ENCODE results near the gene PHETA2. TPM values are rescaled to one million over a fixed set of nuclear protein-coding genes. Genes with fewer than 3 reads are reported as not detected.

Gene PHETA2
- total and polyA plus RNA-seq, 2 of the 13 experiments (the other 11 are each of a cell fraction or from before 2014, with no cell fraction given): 0.07 TPM; not detected in 1

DNA sequence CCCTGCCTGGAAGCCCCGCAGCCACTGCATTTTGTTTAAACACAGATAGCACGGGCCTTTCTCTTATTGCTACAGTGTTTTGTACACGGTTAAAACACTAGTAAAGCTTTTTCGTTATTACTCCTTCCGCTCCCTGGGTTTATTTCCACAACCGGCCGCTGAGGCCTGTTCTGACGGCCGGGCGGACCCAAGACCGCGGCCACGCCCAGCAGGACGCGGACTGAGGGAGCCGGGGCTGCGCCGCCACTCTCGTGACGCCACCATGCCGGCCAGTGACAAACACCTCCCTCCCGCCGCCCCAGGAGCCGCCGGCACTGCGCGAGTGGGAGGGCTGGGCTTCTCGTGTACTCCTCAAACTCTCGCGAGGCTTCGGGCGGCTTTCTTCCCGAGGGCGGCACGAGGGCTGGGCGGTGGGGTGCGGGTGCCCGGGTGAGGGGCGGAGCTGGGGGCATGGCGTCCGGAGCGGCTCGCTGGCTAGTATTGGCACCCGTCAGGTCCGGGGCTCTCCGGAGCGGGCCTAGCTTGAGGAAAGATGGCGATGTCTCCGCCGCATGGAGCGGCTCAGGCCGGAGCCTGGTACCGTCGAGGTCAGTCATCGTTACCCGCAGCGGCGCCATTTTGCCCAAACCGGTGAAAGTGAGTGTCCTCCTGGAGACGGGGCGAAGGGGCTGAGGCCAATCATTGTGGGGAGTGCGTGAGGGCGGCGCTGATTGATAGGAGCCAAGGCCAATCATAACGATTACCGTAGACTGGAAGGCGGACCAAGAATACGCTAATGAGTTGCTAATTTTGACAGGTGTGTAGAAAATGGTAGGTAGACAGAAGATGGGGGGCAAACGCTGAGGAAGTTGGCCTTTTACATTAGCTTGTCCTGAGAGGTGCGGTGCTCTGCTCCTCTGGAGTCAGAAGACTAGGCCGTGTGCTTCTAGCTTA is 5.5 kb downstream of the PHETA2 start, which contains the start of gene SMDT1:
Gene SMDT1, plus strand, starts transcription at position 382 of the 933 bp plus-strand sequence. Its CDS starts 69 bp downstream, at position 451.
- Histone ChIP-seq H2AFZ (ENCODE audit: low read length) (peak within 1 kb of the TSS; percentile 82), H3K36me3 (replicated peaks in 1 of 2; ENCODE audit: control insufficient read depth in 1 of 2, insufficient read depth in 2 of 2, low read length in 2 of 2) (peaks cover 1 to 21% of the 10 kb centered on the region in 2 experiments; a peak in 3 of 5 replicates), H3K4me1 (ENCODE audit: insufficient read depth, low read length) (peaks cover 22% of the 10 kb centered on the region), H3K9ac (ENCODE audit: insufficient read depth, low read depth, low read length) (peak within 1 kb of the TSS; percentile 93), H3K79me2 (ENCODE audit: insufficient read depth, low read length) (peaks cover 11% of the 10 kb centered on the region), H3K9me3 (ENCODE audit: low read length) (no peaks in the 10 kb centered on the region), H3K27ac (ENCODE audit: extremely low read length, insufficient read depth, low read length) (peak within 1 kb of the TSS; percentile 91), H3K4me2 (ENCODE audit: low read depth, low read length) (peak within 1 kb of the TSS; percentile 100), H3K27me3 (ENCODE audit: control insufficient read depth in 1 of 2, insufficient read depth in 2 of 2, low read length in 2 of 2) (no peaks in the 10 kb centered on the region; a peak in 1 of 5 replicates), H3K4me3 (replicated peaks in 1 of 3; ENCODE audit: insufficient read depth in 1 of 3, low read depth in 2 of 3, low read length in 3 of 3) (peak within 1 kb of the TSS; percentile 78 to 88 (median 87)), H4K20me1 (ENCODE audit: insufficient read depth, low read length) (no peaks in the 10 kb centered on the region)
- ChIA-PET POLR2A (interaction anchor here (1.2 to 3.8 kb wide), 5 partner anchors 9 to 46 kb away, joined by 3 to 89 read pairs (median 5); partner anchors contain the start of genes NAGA and NDUFA6), CTCF (ENCODE audit: low intra/inter-chr PET ratio, low total read pairs) (interaction anchor here (1.3 kb wide), 1 partner anchor 11 kb away, joined by 3 read pairs; the partner anchor contains the start of gene NDUFA6)
- in situ Hi-C loops (cut with HindIII; ENCODE audit: extremely low pct_ligation_motif_present, low pct_unique_long_range_greater_than_20kb) (no loop called here), intact Hi-C loops (cut with micrococcal nuclease; ENCODE audit: unreplicated experiment) (loop anchor here (1.0 kb wide), 1 partner anchor 11 kb away; the partner anchor contains the start of gene NDUFA6)
- FAIRE-seq (peak; percentile 90), ATAC-seq (peak; percentile 92), DNase-seq (ENCODE audit: low spot score) (peak; percentile 95)
- TSS peak; percentile 66 for BruUV-seq (replicated peaks)
- 2% methylated on average over 31 of the region's 71 CpGs for WGBS (ENCODE audit: low lambda C conversion rate)
- TF ChIP-seq STAT5B (CRISPR knock-in tag; IDR thresholded peaks at IDR 0.05): no peak
- no peak for TF ChIP-seq RARA (CRISPR knock-in tag; IDR thresholded peaks at IDR 0.05)
- no peak for TF ChIP-seq REXO4 (CRISPR knock-in tag; IDR thresholded peaks at IDR 0.05; ENCODE audit: borderline replicate concordance)
- peak; percentile 68; the same call in 1 of the 2 replicates for TF ChIP-seq ZSCAN21 (CRISPR knock-in tag; IDR thresholded peaks at IDR 0.05; ENCODE audit: borderline replicate concordance)
- TF ChIP-seq HMG20A (CRISPR knock-in tag; IDR thresholded peaks at IDR 0.05; ENCODE audit: borderline replicate concordance): no peak
- no peak for TF ChIP-seq ZNF10 (CRISPR knock-in tag; IDR thresholded peaks at IDR 0.05; ENCODE audit: borderline replicate concordance, low read depth)
- TF ChIP-seq ZNF317 (CRISPR knock-in tag; IDR thresholded peaks at IDR 0.05): peak; percentile 86
- 0 out of 2 replicates have a peak, but pooled peaks have one; percentile 78 for TF ChIP-seq KLF11 (CRISPR knock-in tag; IDR thresholded peaks at IDR 0.05)
- TF ChIP-seq BRCA1 (CRISPR knock-in tag; IDR thresholded peaks at IDR 0.05): peak; percentile 64; the same call in 1 of the 2 replicates
- no peak for TF ChIP-seq GFI1 (CRISPR knock-in tag; IDR thresholded peaks at IDR 0.05; ENCODE audit: borderline replicate concordance)
- no peak for TF ChIP-seq NR2F1 (CRISPR knock-in tag; IDR thresholded peaks at IDR 0.05)
- TF ChIP-seq, protein P1, sequence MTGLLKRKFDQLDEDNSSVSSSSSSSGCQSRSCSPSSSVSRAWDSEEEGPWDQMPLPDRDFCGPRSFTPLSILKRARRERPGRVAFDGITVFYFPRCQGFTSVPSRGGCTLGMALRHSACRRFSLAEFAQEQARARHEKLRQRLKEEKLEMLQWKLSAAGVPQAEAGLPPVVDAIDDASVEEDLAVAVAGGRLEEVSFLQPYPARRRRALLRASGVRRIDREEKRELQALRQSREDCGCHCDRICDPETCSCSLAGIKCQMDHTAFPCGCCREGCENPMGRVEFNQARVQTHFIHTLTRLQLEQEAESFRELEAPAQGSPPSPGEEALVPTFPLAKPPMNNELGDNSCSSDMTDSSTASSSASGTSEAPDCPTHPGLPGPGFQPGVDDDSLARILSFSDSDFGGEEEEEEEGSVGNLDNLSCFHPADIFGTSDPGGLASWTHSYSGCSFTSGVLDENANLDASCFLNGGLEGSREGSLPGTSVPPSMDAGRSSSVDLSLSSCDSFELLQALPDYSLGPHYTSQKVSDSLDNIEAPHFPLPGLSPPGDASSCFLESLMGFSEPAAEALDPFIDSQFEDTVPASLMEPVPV (CRISPR knock-in tag; IDR thresholded peaks at IDR 0.05): peak; percentile 28; the same call in 1 of the 2 replicates
- TF ChIP-seq, protein P2, sequence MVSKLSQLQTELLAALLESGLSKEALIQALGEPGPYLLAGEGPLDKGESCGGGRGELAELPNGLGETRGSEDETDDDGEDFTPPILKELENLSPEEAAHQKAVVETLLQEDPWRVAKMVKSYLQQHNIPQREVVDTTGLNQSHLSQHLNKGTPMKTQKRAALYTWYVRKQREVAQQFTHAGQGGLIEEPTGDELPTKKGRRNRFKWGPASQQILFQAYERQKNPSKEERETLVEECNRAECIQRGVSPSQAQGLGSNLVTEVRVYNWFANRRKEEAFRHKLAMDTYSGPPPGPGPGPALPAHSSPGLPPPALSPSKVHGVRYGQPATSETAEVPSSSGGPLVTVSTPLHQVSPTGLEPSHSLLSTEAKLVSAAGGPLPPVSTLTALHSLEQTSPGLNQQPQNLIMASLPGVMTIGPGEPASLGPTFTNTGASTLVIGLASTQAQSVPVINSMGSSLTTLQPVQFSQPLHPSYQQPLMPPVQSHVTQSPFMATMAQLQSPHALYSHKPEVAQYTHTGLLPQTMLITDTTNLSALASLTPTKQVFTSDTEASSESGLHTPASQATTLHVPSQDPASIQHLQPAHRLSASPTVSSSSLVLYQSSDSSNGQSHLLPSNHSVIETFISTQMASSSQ (IDR thresholded peaks at IDR 0.05; ENCODE audit: low read depth): no peak
- TF ChIP-seq, protein P2 (CRISPR knock-in tag; IDR thresholded peaks at IDR 0.05; ENCODE audit: borderline replicate concordance): peak; percentile 73; the same call in 1 of the 2 replicates
- TF ChIP-seq ZNF160 (CRISPR knock-in tag; IDR thresholded peaks at IDR 0.05): 0 out of 2 replicates have a peak, but pooled peaks have one; percentile 35
- TF ChIP-seq ZKSCAN1 (IDR thresholded peaks at IDR 0.05; ENCODE audit: low read length): no peak; the same call in 1 of the 2 replicates
- peak; percentile 80; the same call in 1 of the 2 replicates for TF ChIP-seq ZNF749 (CRISPR knock-in tag; IDR thresholded peaks at IDR 0.05; ENCODE audit: borderline replicate concordance)
- no peak for TF ChIP-seq HMGA1 (CRISPR knock-in tag; conservative IDR thresholded peaks at IDR 0.05)
